Smooth muscle cell (in vitro differentiated cells): ENCODE measurements around the gene ALPG. TPM values are rescaled to one million over a fixed set of nuclear protein-coding genes. Genes with fewer than 3 reads are reported as not detected.
"Not testable (repeated sequence)": the region's sequence is repeated elsewhere in the genome, so short reads cannot be mapped to it uniquely, and the experiment has no call there.

ENCODE experiments used
- DNase-seq: peaks from one replicate; lab custom pipeline; 2025; ENCODE audit not compliant: unreplicated experiment; lab: John Stamatoyannopoulos, UW
- H2AFZ ChIP-seq: fragments of 200-600 bp; sonication (generic); 2 replicates; pipeline ENCODE4 v1.6.0; 2016; ENCODE audit warnings: antibody characterized with exemption, low read depth, mild to moderate bottlenecking
- H3F3A ChIP-seq: fragments of 200-600 bp; sonication (generic); 2 replicates; pipeline ENCODE4 v1.6.0; 2017; ENCODE audit warnings: antibody characterized with exemption, low read depth
- H3K27ac ChIP-seq: fragments of 200-600 bp; sonication (generic); 2 replicates; pipeline ENCODE4 v1.5.1; 2016; ENCODE audit warnings: low read depth, mild to moderate bottlenecking
- H3K27me3 ChIP-seq: fragments of 200-600 bp; sonication (generic); 2 replicates; pipeline ENCODE4 v1.6.1; 2016; ENCODE audit warnings: low read depth, mild to moderate bottlenecking
- H3K36me3 ChIP-seq: fragments of 200-600 bp; sonication (generic); 2 replicates; pipeline ENCODE4 v1.5.1; 2016; ENCODE audit warnings: low read depth
- H3K4me1 ChIP-seq: fragments of 200-600 bp; sonication (generic); 2 replicates; pipeline ENCODE4 v1.5.1; 2016; ENCODE audit warnings: low read depth
- H3K4me2 ChIP-seq: fragments of 200-600 bp; sonication (generic); 2 replicates; pipeline ENCODE4 v1.6.0; 2016; ENCODE audit warnings: mild to moderate bottlenecking
- H3K4me3 ChIP-seq: fragments of 200-600 bp; sonication (generic); 2 replicates; pipeline ENCODE4 v1.5.1; 2016; ENCODE audit warnings: mild to moderate bottlenecking
- H3K79me2 ChIP-seq: fragments of 200-600 bp; sonication (generic); 2 replicates; pipeline ENCODE4 v1.6.0; 2016; ENCODE audit warnings: low read depth, mild to moderate bottlenecking
- H3K9ac ChIP-seq: fragments of 200-600 bp; sonication (generic); 2 replicates; pipeline ENCODE4 v1.6.0; 2016; ENCODE audit warnings: low read depth
- H3K9me3 ChIP-seq: fragments of 200-600 bp; sonication (generic); replicated peaks from 2 replicates; pipeline ENCODE4 v1.5.1; 2016; ENCODE audit warnings: low read depth
- H4K20me1 ChIP-seq: fragments of 200-600 bp; sonication (generic); 2 replicates; pipeline ENCODE4 v1.6.0; 2016; ENCODE audit warnings: low read depth
- WGBS: methylation state at CpG from one replicate; pipeline ENCODE4 v1.1.7; 2016; ENCODE audit warnings: low lambda C conversion rate; 5-methylcytosine and 5-hydroxymethylcytosine counted together
- polyA plus RNA-seq: library from polyadenylated mRNA; unstranded; fragments of >200 nt; fragmentation: Nextera tagmentation; extraction: Ambion mirVana; gene quantifications from 2 replicates; pipeline ENCODE4 v1.2.1, GENCODE V29; 2016
- total RNA-seq: library from RNA; depleted of rRNA; stranded (reverse); fragments of >200 nt; gene quantifications from 2 replicates; pipeline ENCODE4 v1.2.3, GENCODE V29; 2014
- TF ChIP-seq, protein P1 (sequence below): fragments of 200-600 bp; sonication (generic); IDR thresholded peaks from 2 replicates; pipeline ENCODE4 v1.5.1; 2017; ENCODE audit warnings: borderline replicate concordance, mild to moderate bottlenecking, antibody characterized with exemption; ENCODE audit not compliant: insufficient read depth, poor library complexity, severe bottlenecking

Gene ALPG
- total and polyA plus RNA-seq, 2 experiments from 2014 or later: not detected

DNA sequence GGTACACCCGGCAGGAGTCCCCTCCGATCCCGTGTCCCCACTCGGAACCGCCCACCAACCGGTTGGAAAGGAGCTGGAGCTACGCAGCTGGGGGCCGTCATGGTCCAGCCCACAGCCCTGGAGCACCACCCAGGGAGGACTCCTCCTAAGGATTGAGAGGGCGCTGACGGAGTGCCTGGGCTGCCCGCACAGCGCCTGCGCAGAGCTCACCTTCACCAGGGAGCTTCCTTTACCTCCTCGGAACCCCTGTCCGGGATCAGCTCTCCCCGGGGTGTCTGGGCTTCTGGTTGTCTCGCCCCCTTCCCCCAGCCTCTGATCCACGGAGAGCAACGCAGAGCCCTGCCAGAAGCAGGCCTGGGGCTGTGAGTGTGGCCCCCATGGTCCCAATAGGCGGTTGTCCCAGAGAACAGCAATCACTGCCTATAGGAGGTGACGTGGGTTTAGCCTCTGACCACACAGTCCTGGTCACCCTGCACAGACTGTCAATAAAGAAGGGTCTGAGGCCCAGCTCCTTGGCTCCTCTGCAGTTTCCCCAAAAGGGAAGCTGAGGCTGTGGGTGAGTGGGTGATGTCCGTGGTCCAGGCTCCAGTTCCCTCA is 14.6 kb downstream of the ALPG start:
- H2AFZ ChIP-seq: no peak overlapping the region
- H3K9me3 ChIP-seq: no peaks in the 10 kb centered on the region
- H3K4me2 ChIP-seq: peak overlapping the region; percentile 87
- H3K79me2 ChIP-seq: no peaks in the 10 kb centered on the region
- no peak overlapping the region for H3K9ac ChIP-seq
- peaks cover 13% of the 10 kb centered on the region for H3K4me1 ChIP-seq
- TF ChIP-seq, protein P1, sequence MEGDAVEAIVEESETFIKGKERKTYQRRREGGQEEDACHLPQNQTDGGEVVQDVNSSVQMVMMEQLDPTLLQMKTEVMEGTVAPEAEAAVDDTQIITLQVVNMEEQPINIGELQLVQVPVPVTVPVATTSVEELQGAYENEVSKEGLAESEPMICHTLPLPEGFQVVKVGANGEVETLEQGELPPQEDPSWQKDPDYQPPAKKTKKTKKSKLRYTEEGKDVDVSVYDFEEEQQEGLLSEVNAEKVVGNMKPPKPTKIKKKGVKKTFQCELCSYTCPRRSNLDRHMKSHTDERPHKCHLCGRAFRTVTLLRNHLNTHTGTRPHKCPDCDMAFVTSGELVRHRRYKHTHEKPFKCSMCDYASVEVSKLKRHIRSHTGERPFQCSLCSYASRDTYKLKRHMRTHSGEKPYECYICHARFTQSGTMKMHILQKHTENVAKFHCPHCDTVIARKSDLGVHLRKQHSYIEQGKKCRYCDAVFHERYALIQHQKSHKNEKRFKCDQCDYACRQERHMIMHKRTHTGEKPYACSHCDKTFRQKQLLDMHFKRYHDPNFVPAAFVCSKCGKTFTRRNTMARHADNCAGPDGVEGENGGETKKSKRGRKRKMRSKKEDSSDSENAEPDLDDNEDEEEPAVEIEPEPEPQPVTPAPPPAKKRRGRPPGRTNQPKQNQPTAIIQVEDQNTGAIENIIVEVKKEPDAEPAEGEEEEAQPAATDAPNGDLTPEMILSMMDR: no peak
- H3K27me3 ChIP-seq: peaks cover 84% of the 10 kb centered on the region
- DNase-seq: no peak
- H4K20me1 ChIP-seq: no peaks in the 10 kb centered on the region
- no peaks in the 10 kb centered on the region for H3F3A ChIP-seq
- H3K27ac ChIP-seq: no peak overlapping the region
- WGBS: 29% methylated on average over 22 of the region's 22 CpGs
- H3K4me3 ChIP-seq: peak overlapping the region; percentile 43
- no peaks in the 10 kb centered on the region for H3K36me3 ChIP-seq

DNA sequence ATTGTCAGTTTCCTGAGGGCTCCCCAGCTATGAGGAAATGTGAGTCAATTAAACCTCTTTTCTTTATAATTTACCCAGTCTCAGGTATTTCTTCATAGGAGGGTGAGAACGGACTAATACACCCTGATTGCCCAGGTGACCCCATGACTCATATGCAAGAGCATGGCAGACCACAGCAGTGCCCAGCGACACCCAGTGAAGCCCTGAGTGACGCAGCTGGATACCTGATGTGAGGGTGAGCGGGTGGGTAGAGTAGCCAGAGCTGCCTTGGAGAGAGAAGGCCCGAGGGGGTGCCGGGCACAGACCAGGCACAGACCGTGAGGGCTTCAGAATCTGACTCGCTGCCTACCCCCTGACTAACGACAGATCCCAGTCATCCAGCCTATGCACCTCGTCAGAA is 15.4 kb downstream of the ALPG start:
- no peaks in the 10 kb centered on the region for H3K79me2 ChIP-seq
- H3F3A ChIP-seq: no peaks in the 10 kb centered on the region
- DNase-seq: no peak
- H3K27me3 ChIP-seq: peaks cover 83% of the 10 kb centered on the region
- H3K9ac ChIP-seq: no peak overlapping the region
- no peak overlapping the region for H3K27ac ChIP-seq
- no peak overlapping the region for H3K4me3 ChIP-seq
- H2AFZ ChIP-seq: no peak overlapping the region
- H3K4me2 ChIP-seq: no peak overlapping the region
- no peaks in the 10 kb centered on the region for H4K20me1 ChIP-seq
- 93% methylated on average over 10 of the region's 10 CpGs for WGBS
- peaks cover 13% of the 10 kb centered on the region for H3K4me1 ChIP-seq
- no peaks in the 10 kb centered on the region for H3K9me3 ChIP-seq
- no peaks in the 10 kb centered on the region for H3K36me3 ChIP-seq
- TF ChIP-seq, protein P1: no peak

DNA sequence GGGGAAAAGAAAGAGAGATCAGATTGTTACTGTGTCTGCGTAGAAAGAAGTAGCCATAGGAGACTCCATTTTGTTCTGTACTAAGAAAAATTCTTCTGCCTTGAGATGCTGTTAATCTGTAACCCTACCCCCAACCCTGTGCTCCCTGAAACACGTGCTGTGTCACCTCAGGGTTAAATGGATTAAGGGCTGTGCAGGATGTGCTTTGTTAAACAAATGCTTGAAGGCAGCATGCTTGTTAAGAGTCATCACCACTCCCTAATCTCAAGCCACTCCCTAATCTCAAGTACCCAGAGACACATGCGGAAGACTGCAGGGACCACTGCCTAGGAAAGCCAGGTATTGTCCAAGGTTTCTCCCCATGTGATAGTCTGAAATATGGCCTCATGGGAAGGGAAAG is 16.4 kb downstream of the ALPG start:
- WGBS: 24% methylated on average over 3 of the region's 3 CpGs
- Histone ChIP-seq H3K27me3 (peaks cover 73% of the 10 kb centered on the region), H3K4me1 (peaks cover 13% of the 10 kb centered on the region)
- DNase-seq, H4K20me1 ChIP-seq, H3K9me3 ChIP-seq, H3K27ac ChIP-seq, H3K4me3 ChIP-seq, H3K79me2 ChIP-seq, H3K9ac ChIP-seq, H3F3A ChIP-seq, H2AFZ ChIP-seq, H3K36me3 ChIP-seq, H3K4me2 ChIP-seq: not testable (repeated sequence)

DNA sequence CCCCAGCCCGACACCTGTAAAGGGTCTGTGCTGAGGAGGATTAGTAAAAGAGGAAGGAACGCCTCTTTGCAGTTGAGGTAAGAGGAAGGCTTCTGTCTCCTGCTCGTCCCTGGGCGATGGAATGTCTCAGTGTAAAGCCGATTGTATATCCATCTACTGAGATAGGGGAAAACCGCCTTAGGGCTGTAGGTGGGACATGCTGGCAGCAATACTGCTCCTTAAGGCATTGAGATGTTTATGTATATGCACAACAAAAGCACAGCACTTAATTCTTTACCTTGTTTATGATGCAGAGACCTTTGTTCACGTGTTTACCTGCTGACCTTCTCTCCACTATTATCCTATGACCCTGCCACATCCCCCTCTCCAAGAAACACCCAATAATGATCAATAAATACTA is 16.8 kb downstream of the ALPG start:
- not testable (repeated sequence) for H3K9ac ChIP-seq, H4K20me1 ChIP-seq, H3K9me3 ChIP-seq, H3K79me2 ChIP-seq, H3K36me3 ChIP-seq, H3K27ac ChIP-seq, H3K4me2 ChIP-seq, H2AFZ ChIP-seq, H3F3A ChIP-seq, H3K4me3 ChIP-seq, DNase-seq
- WGBS: 25% methylated on average over 7 of the region's 7 CpGs
- Histone ChIP-seq H3K27me3 (peaks cover 69% of the 10 kb centered on the region), H3K4me1 (peaks cover 12% of the 10 kb centered on the region)
